Anterior cingulate cortex (tissue), 58 donors: ENCODE results near the gene KRT34.
"Not testable (repeated sequence)": the region's sequence is repeated elsewhere in the genome, so short reads cannot be mapped to it uniquely, and the experiment has no call there.

Experiments
- DNase-seq, 58 donors: peaks; one replicate each; lab custom pipeline; 2025; lab: John Stamatoyannopoulos, UW

KRT34 gene

GRCh38 chr17:41381943-41382342 lies at the start of gene KRT34:
Gene KRT34 (minus strand): TSS chr17:41382306. CDS start chr17:41382246, 60 bp downstream.
- not testable (repeated sequence) for DNase-seq

DNA sequence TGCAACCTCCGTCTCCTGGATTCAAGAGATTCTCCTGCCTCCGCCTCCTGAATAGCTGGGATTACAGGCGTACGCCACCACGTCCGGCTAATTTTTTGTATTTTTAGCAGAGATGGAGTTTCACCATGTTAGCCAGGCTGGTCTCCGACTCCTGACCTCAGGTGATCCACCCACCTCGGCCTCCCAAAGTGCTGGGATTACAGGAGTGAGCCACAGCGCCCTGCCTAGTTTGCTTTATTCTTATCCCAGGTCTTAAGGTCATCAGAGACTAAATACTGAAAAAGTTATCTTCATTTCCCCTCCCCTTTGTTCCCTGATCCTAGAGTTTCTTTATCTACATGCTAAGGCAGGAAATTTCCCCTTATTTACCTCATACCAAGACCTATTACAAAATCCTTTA lies 48.3 kb upstream of the KRT34 start:
- not testable (repeated sequence) for DNase-seq

DNA sequence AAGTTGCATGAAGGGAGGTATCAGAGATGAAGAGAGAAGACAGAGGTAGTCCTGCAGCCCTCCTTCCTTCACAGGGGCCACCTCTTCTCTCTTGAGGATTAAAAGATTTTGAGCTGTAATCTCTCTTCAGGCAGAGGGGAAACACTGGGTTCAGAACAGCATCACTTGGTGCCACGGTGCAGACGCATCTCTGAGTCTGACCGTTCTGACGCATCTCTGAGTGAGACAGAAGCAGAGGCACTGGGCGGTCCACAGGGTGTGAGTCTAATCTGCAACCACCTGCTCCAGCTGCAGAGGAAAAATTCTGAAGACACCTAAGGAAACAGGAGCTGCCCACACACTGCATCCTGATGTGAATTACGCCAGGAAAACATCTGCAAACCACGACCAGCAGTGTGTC lies 47.6 kb upstream of the KRT34 start:
- DNase-seq, result no peak

DNA sequence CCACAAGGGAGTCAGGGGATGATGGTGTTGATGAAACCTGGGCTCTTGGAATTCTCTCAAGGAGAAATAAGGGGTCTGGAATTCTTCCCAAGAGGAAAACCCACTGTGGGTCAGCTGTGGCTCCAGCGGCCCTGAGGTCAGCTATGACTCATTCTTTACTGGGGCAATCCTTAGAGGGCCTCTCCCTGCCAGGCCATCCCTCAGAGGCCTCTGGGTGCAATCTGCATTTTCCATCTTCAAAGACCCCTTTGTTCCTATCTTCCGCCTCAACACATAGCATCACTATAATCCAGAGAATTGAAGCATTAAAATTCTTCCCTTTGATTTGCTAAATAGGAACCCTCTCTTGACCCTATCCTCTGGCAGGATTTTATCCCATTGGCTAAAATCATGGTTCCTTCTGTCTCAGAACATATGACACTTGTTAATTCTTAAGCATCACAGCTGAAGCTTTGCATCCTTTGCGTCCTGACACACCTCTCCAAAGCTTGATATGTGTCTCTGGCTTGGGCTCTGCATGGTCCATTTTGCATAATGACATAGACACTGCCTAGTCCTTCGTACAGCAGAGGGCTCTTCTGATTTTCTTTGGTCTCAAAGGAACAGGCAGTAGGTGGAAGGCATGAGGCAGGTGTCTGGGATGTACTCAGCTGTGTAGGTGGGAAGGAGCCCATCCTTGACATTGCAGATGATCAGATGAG lies 46.6 kb upstream of the KRT34 start:
- DNase-seq, result no peak

- no peak for DNase-seq
These were observed 42.1 kb upstream of the KRT34 start, which contains the start of gene KRT37 for GRCh38 chr17:41424111-41424635. Gene KRT37 (minus strand): TSS chr17:41424585. CDS start chr17:41424523, 62 bp downstream.

GRCh38 chr17:41422586-41422985 lies 40.5 kb upstream of the KRT34 start:
- DNase-seq, result not testable (repeated sequence)

DNA sequence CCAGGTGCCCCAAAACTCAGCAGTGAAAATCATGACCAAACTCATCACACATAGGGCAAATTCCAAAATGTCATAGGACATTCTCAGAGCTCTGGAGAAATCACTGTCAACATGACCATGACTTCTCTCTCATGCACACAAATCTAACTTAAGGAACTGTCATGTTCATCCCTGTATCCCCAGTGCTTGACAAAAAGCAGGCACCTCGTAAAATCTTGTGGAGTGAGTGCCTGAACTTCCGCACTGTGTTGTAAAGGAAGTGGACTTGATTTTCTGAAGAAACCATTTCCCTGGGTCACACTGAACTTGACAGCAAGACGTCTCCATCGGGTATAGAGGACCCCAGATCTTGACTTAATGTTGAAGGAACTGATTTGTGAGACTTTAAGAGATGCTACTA lies 39.5 kb upstream of the KRT34 start:
- DNase-seq, result no peak

DNA sequence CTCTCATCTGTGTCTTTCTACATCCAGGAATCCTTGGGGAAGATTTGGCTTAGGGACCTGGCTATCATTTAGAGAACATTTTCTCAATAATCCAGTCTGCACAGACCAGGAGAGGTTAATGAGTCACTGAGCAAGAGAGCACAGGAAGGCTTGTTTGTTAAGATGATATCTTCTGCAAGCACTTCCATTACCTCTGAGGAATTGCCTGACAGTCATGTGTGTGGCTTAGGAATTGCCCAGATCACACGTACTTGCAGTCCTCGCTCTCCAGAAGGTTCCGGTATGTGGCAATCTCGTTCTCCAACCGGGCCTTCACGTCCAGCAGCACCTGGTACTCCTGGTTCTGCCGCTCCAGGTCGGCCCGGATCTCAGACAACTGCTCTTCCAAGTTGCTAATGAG lies 39.0 kb upstream of the KRT34 start:
- DNase-seq, result no peak

GRCh38 chr17:41420134-41420533 lies 38.0 kb upstream of the KRT34 start:
- no peak for DNase-seq

- no peak for DNase-seq
These were observed 37.6 kb upstream of the KRT34 start for GRCh38 chr17:41419716-41420115.

DNA sequence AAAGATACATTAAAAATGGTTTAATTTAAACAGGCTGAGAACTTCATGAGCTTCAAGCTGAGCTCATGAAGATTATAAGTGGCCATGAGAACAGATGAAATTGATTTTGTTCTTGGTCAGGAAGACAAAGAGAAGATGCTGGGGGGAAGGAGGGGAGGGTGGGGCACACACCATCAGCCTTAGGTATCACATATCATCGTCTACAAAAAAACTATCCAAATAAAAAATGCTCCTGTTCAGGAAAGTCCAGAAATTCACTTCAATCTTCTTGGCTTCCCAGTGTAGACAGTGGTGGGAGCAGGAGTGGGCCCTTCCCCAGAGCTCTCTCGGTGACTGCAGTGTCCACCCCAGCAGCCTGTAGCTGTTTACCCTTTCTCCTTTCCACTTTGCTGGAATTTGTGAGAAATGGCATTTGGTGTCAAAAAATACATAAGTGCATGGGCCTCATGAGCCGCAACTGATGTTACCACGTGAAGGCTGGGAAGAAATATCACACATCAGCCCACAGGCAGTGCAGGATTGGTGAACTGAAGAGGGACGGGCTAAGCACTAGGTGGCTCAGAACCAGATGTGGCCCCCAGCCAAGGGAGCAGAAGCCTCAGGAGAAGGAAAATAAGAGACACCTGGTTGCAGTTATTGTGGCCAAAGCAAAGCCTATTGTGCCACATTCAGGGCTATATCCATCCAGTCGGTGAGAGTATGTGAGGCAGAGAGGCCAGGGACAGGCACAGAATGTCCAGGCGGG lies 36.2 kb upstream of the KRT34 start:
- DNase-seq, result no peak

DNA sequence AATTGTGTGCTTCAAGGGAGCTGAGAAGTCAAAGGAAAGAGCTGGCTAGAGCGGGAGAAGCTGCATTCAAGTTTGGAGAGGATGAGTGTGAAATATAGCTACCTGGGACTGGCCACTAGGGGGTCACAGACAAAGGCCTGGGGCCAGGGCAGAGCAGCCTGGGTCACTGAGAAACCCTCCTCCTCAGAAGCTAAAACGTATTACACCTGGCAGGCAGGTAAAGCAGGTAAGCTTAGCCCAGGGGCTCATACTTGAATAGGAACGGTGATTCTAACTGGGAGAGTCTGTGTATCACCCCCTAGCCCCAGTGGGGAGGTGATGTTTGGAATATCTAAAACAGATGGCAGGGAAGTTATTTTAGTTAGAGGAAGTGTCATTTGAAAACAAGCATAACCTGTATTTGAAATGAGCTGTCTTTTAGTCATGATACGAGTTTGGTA lies 35.5 kb upstream of the KRT34 start:
- no peak for DNase-seq

DNA sequence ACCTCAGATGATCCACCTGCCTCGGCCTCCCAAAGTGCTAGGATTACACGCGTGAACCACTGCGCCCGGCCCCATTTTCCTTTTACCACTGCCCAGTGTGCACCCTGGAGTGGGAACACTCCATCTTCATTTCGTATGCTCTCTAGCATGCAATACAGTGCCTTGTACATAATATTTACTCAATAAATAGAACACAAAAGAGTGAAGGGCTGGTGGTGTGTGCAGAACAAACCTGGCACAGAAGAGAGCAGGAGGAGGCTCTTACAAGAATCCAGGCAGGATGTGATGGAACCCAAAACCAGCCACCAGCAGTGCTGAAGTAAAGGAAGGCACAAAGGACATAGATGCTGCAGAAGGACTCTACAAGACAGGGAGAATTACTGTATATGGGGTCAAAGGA lies 35.0 kb upstream of the KRT34 start:
- DNase-seq, result no peak

DNA sequence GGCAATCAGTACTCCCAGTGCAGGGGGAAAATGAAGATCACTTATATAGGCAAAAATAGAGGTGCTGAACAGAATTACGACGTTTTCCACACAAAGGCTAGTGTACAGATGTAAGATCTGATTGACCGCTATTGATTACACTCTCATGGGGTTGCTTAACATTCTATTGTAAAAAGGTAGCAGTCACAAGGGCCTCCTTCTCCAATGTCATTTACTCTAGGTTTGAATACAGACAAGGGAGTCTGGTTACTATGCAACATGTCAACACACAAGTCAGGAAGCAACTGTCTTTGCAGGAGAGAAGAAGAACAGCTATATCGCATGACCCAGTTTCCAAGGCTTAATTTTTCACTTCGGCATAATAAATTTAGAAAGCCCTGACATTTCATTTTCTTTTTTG lies 34.4 kb upstream of the KRT34 start:
- no peak for DNase-seq

DNA sequence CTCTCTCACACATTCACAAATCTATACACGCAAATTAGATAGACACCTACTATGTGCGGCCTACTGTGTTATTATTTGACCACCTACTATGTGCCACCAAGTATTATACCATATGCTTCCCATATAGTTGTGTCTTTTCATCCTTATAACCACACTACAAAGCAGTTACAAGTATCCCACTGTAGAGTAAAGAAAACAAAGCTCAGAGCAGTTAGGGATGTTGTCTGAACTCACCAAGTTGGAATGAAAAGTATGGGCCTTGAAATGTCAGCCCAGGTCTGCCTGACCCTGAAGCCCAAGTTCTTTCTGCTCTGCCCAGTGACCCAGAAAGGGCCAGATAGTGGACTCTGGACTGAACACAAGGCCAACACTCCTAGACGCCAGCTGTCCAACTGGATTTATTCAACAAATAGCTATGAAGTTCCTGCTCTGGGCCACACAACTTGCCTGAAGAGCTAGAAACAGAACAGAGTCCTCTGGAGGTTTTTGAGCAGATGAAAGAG lies 33.8 kb upstream of the KRT34 start:
- no peak for DNase-seq

- no peak for DNase-seq
These were observed 33.3 kb upstream of the KRT34 start for GRCh38 chr17:41415411-41415810.

DNA sequence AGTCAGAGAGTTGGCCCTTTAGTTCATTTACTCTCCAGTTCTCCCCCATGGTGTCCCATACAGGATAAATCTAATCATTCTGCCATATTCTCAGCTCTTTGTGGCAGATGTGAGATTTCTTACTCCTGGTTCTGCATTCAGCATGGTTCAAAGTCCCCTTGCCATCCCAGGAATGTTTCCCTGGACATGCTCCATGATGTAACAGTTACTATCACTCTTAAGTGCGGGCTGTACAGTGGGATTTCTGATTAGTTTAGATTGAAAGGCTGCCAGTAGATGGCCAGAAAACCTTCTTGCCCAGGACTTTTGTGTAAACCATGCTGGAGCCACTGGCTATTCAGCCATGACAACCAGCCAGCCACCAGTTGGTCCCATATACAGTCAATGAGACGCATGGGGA lies 31.9 kb upstream of the KRT34 start:
- no peak for DNase-seq

GRCh38 chr17:41413353-41413957 lies 31.3 kb upstream of the KRT34 start:
- DNase-seq, result peak in 2 of 58 donors; percentile 2 to 5

DNA sequence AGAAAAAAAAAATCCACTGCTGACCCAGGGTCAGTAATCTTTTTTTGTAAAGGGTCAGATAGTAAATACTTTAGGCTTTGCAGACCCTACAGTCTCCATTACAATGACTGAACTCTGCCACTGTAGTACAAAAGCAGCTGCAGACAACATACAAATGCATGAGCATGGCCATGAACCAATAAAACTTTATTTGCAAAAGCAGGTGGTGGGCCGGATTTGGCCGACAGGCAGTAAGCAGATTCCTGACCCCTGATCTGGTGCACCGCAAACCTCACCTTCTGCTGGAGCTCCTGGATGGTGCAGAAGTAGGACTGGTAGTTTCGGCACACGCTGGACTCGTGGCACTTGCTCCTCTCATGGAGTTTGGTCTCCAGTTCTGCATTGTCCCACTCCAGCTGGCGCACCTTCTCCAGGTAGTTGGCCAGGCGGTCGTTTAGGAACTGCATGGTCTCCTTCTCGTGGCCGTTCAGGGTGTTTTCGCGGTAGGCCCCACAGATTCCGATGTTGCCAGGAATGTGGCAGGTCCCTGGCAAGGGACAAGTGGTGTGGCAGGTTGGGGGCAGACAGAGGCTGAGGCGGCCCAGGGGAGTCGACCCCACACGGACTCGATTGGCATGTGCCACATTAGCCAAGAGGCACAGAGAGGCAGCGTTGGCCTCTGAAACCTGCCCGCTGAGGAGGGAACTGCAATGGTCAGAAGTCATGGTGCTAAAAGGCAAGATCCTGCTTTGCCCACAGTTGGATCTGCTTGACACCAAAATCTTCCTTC lies 29.1 kb upstream of the KRT34 start:
- DNase-seq, result no peak

GRCh38 chr17:41407226-41407625 lies 25.1 kb upstream of the KRT34 start:
- no peak for DNase-seq
